IMR-90 (cell line): ENCODE results near the gene ATP6V0A4. TPM values are rescaled to one million over a fixed set of nuclear protein-coding genes. Genes with fewer than 3 reads are reported as not detected.

Experiments
- ATAC-seq: fragments of 200-7000 bp; cut with Tn5 transposase; 2 replicates; pipeline ENCODE4 v1.9.1; 2020; ENCODE audit warnings: low read depth, mild to moderate bottlenecking, moderate library complexity
- BruUV-seq: library from RNA; stranded (reverse); fragments of 400-500 nt; replicated peaks from 2 replicates; lab custom pipeline; 2021; lab: Mats Ljungman, UMichigan
- CTCF ChIA-PET: fragments of 300-600 bp; formaldehyde crosslinking; extraction: SDS; loops from one replicate; lab custom pipeline; 2021; ENCODE audit warnings: antibody characterized with exemption; lab: Yijun Ruan, JAX
- POLR2A ChIA-PET: fragments of 300-600 bp; sonication (Branson Sonifier 250); formaldehyde crosslinking; loops from one replicate; lab custom pipeline; 2022; ENCODE audit warnings: antibody characterized with exemption; ENCODE audit not compliant: unreplicated experiment; lab: Charles Lee
- DNase-seq: peaks from one replicate; pipeline ENCODE4 v3.0.0; 2013
- H2AFZ ChIP-seq: replicated peaks from 2 replicates; pipeline ENCODE3; 2013; ENCODE audit warnings: low read length, mild to moderate bottlenecking; ENCODE audit not compliant: poor library complexity
- H2AK5ac ChIP-seq: 2 replicates; pipeline ENCODE4 v1.6.1; 2013; ENCODE audit warnings: low read depth, low read length, inconsistent platforms
- H2AK9ac ChIP-seq: replicated peaks from 2 replicates; pipeline ENCODE3; 2013; ENCODE audit warnings: mild to moderate bottlenecking, low read depth, low read length, moderate library complexity; ENCODE audit not compliant: poor library complexity
- H2BK120ac ChIP-seq: 2 replicates; pipeline ENCODE4 v1.6.1; 2013; ENCODE audit warnings: low read depth, low read length, inconsistent platforms
- H2BK15ac ChIP-seq: 3 replicates; pipeline ENCODE4 v1.6.1; 2013; ENCODE audit warnings: low read depth, low read length, inconsistent platforms
- H2BK20ac ChIP-seq: 2 replicates; pipeline ENCODE4 v1.6.1; 2013; ENCODE audit warnings: low read depth, mild to moderate bottlenecking, inconsistent platforms, low read length, moderate library complexity
- H2BK5ac ChIP-seq: 2 replicates; pipeline ENCODE4 v1.6.1; 2013; ENCODE audit warnings: mild to moderate bottlenecking, low read depth, low read length, inconsistent platforms; ENCODE audit not compliant: poor library complexity, severe bottlenecking
- H3K14ac ChIP-seq: replicated peaks from 2 replicates; pipeline ENCODE4 v1.6.1; 2013; ENCODE audit warnings: low read depth, low read length, inconsistent platforms
- H3K18ac ChIP-seq: 2 replicates; pipeline ENCODE4 v1.6.1; 2013; ENCODE audit warnings: low read depth, low read length, control low read depth
- H3K23ac ChIP-seq: 2 replicates; pipeline ENCODE4 v1.6.1; 2013; ENCODE audit warnings: low read depth, low read length, inconsistent platforms
- H3K27ac ChIP-seq: 2 replicates; pipeline ENCODE4 v1.5.1; 2013; ENCODE audit warnings: mild to moderate bottlenecking, control low read depth, low read length; ENCODE audit not compliant: insufficient read depth
- H3K27me3 ChIP-seq: 2 replicates; pipeline ENCODE4 v1.6.1; 2013; ENCODE audit warnings: low read length; ENCODE audit not compliant: control insufficient read depth, insufficient read depth
- H3K36me3 ChIP-seq: 2 replicates; pipeline ENCODE4 v1.6.1; 2013; ENCODE audit warnings: low read length, mixed read lengths; ENCODE audit not compliant: control insufficient read depth, insufficient read depth
- H3K4ac ChIP-seq: 2 replicates; pipeline ENCODE4 v1.6.1; 2013; ENCODE audit warnings: low read depth, low read length, inconsistent platforms
- H3K4me1 ChIP-seq: 2 replicates; pipeline ENCODE4 v1.6.1; 2013; ENCODE audit warnings: low read length, mixed read lengths; ENCODE audit not compliant: control insufficient read depth, insufficient read depth
- H3K4me2 ChIP-seq: 2 replicates; pipeline ENCODE4 v1.6.1; 2013; ENCODE audit warnings: low read depth, mild to moderate bottlenecking, control low read depth, low read length, moderate library complexity
- H3K4me3 ChIP-seq: 2 replicates; pipeline ENCODE4 v1.5.1; 2013; ENCODE audit warnings: low read depth, mild to moderate bottlenecking, control low read depth, low read length, moderate library complexity; ENCODE audit not compliant: insufficient read depth
- H3K56ac ChIP-seq: 2 replicates; pipeline ENCODE4 v1.6.1; 2013; ENCODE audit warnings: low read length, inconsistent platforms; ENCODE audit not compliant: insufficient read depth; ENCODE audit errors: extremely low read depth
- H3K79me1 ChIP-seq, 2 experiments: 2 replicates each; pipeline ENCODE4 v1.6.1; 2013; ENCODE audit warnings: low read length in 2 of 2, inconsistent platforms in 1 of 2, low read depth in 1 of 2
- H3K9ac ChIP-seq: 2 replicates; pipeline ENCODE4 v1.6.1; 2013; ENCODE audit warnings: low read depth, low read length, control low read depth
- H3K9me1 ChIP-seq: 2 replicates; pipeline ENCODE4 v1.6.1; 2013; ENCODE audit warnings: low read length, inconsistent platforms; ENCODE audit not compliant: insufficient read depth
- H3K9me3 ChIP-seq: 2 replicates; pipeline ENCODE4 v1.6.1; 2013; ENCODE audit warnings: low read length; ENCODE audit not compliant: control insufficient read depth, insufficient read depth
- H4K20me1 ChIP-seq: 2 replicates; pipeline ENCODE4 v1.6.1; 2013; ENCODE audit warnings: low read length, inconsistent platforms; ENCODE audit not compliant: insufficient read depth
- H4K5ac ChIP-seq: 2 replicates; pipeline ENCODE4 v1.6.1; 2013; ENCODE audit warnings: mild to moderate bottlenecking, low read depth, low read length, control low read depth
- H4K8ac ChIP-seq, 2 experiments: 2 replicates each; pipeline ENCODE4 v1.6.1; 2013; ENCODE audit warnings: low read depth in 2 of 2, low read length in 2 of 2, control low read depth in 1 of 2, inconsistent platforms in 1 of 2
- H4K91ac ChIP-seq: 2 replicates; pipeline ENCODE4 v1.6.1; 2013; ENCODE audit warnings: low read depth, low read length, inconsistent platforms; ENCODE audit not compliant: insufficient read depth
- CEBPB ChIP-seq: IDR thresholded peaks from 2 replicates; pipeline ENCODE4 v1.6.1; 2012; ENCODE audit warnings: low read depth, low read length, improper control_type of control experiment
- CHD1 ChIP-seq: IDR thresholded peaks from 2 replicates; pipeline ENCODE4 v1.6.1; 2012; ENCODE audit warnings: low read depth, low read length, improper control_type of control experiment
- CTCF ChIP-seq: conservative IDR thresholded peaks from 2 replicates; pipeline ENCODE4 v1.5.1; 2012; ENCODE audit warnings: mild to moderate bottlenecking, low read depth, low read length, improper control_type of control experiment
- ELK1 ChIP-seq: fragments of 150-350 bp; IDR thresholded peaks from 2 replicates; pipeline ENCODE4 v1.6.1; 2016; ENCODE audit warnings: low read depth, mild to moderate bottlenecking, low read length, moderate library complexity, borderline replicate concordance
- FOS ChIP-seq: fragments of 150-350 bp; IDR thresholded peaks from 2 replicates; pipeline ENCODE4 v1.6.1; 2016; ENCODE audit warnings: low read depth, low read length
- MAZ ChIP-seq: IDR thresholded peaks from 2 replicates; pipeline ENCODE4 v1.6.1; 2012; ENCODE audit warnings: low read depth, mild to moderate bottlenecking, low read length, improper control_type of control experiment, moderate library complexity, borderline replicate concordance
- MXI1 ChIP-seq: IDR thresholded peaks from 2 replicates; pipeline ENCODE4 v1.6.1; 2012; ENCODE audit warnings: low read depth, mild to moderate bottlenecking, low read length, moderate library complexity, borderline replicate concordance
- NFE2L2 ChIP-seq: fragments of 150-350 bp; IDR thresholded peaks from 2 replicates; pipeline ENCODE4 v1.6.1; 2016; ENCODE audit warnings: low read depth, mild to moderate bottlenecking, low read length
- RAD21 ChIP-seq: IDR thresholded peaks from 2 replicates; pipeline ENCODE4 v1.6.1; 2012; ENCODE audit warnings: low read length, improper control_type of control experiment
- RCOR1 ChIP-seq: IDR thresholded peaks from 2 replicates; pipeline ENCODE4 v1.6.1; 2012; ENCODE audit warnings: mild to moderate bottlenecking, low read length, improper control_type of control experiment; ENCODE audit not compliant: insufficient replicate concordance
- RFX5 ChIP-seq: IDR thresholded peaks from 2 replicates; pipeline ENCODE4 v1.8.0; 2012; ENCODE audit warnings: low read depth, mild to moderate bottlenecking, low read length, moderate library complexity
- SMC3 ChIP-seq: fragments of 150-350 bp; IDR thresholded peaks from 2 replicates; pipeline ENCODE4 v1.6.1; 2016; ENCODE audit warnings: low read depth, mild to moderate bottlenecking, antibody characterized with exemption, low read length, moderate library complexity
- USF2 ChIP-seq: fragments of 150-350 bp; IDR thresholded peaks from 2 replicates; pipeline ENCODE4 v1.6.1; 2017; ENCODE audit warnings: mild to moderate bottlenecking, antibody characterized with exemption, low read length, low read depth
- WGBS, 2 experiments: methylation state at CpG; one replicate each; pipeline versions ENCODE4 v1.1.5 to v1.1.7; 2013; ENCODE audit warnings: missing lambda C conversion rate in 2 of 2; ENCODE audit not compliant: insufficient read length in 1 of 2; ENCODE audit errors: extremely low coverage in 2 of 2; 5-methylcytosine and 5-hydroxymethylcytosine counted together
- dilution Hi-C: fragments of 300-500 bp; cut with HindIII; formaldehyde crosslinking; loops from one replicate; pipeline ENCODE4 v1.14.3; 2018; ENCODE audit warnings: low sequenced_read_pairs; ENCODE audit not compliant: unreplicated experiment
- in situ Hi-C: fragments of 300-500 bp; cut with MboI; formaldehyde crosslinking; loops from 3 replicates; pipeline ENCODE4 v1.14.3; 2019; ENCODE audit warnings: low sequenced_read_pairs, inconsistent platforms, mixed read lengths
- intact Hi-C: fragments of 100-400 bp; cut with micrococcal nuclease; formaldehyde crosslinking; loops from 2 replicates; pipeline ENCODE4 v1.10.0; 2022
- polyA plus RNA-seq, 3 experiments: library from polyadenylated mRNA; depleted of rRNA; stranded (reverse); fragments of >200 nt; gene quantifications; 2 replicates each; pipeline ENCODE4 v1.2.3, GENCODE V29; 2012; ENCODE audit warnings: low replicate concordance in 1 of 3
- total RNA-seq: library from RNA; depleted of rRNA; stranded (reverse); fragments of >200 nt; gene quantifications from 2 replicates; pipeline ENCODE4 v1.2.3, GENCODE V29; 2012

Gene ATP6V0A4
- total and polyA plus RNA-seq, 2 of the 4 experiments (the other 2 are of a cell fraction): 0.05 to 0.18 TPM

- in situ Hi-C loops (no loop called here), intact Hi-C loops (no loop called here)
These were observed 11.3 kb upstream of the ATP6V0A4 start for GRCh38 chr7:138809346-138809745.

More at GRCh38 chr7:138809346-138809745, 11.3 kb upstream of the ATP6V0A4 start:
- no peak for TF ChIP-seq FOS
- no peak for TF ChIP-seq RFX5
- TF ChIP-seq MXI1: no peak
- no peak for TF ChIP-seq USF2
- no peak for TF ChIP-seq RCOR1
- TF ChIP-seq MAZ: no peak
- no peak for TF ChIP-seq CTCF
- TF ChIP-seq RAD21: no peak
- TF ChIP-seq CHD1: no peak
- TF ChIP-seq CEBPB: no peak
- TF ChIP-seq SMC3: no peak
- no peak for TF ChIP-seq ELK1
- TF ChIP-seq NFE2L2: no peak
- H3K4me2 ChIP-seq: no peak overlapping the region
- H2BK5ac ChIP-seq: no peak overlapping the region
- no peak overlapping the region for H2BK15ac ChIP-seq
- no peak overlapping the region for H3K23ac ChIP-seq
- H2AK9ac ChIP-seq: no peak overlapping the region
- H3K4me3 ChIP-seq: no peak overlapping the region
- H3K27ac ChIP-seq: no peak overlapping the region
- no peaks in the 10 kb centered on the region for H3K36me3 ChIP-seq
- H4K8ac ChIP-seq: no peak overlapping the region
- H2AFZ ChIP-seq: no peak overlapping the region
- dilution Hi-C loops: no loop called here
- H4K5ac ChIP-seq: no peak overlapping the region
- BruUV-seq: no TSS peak
- no peaks in the 10 kb centered on the region for H3K4me1 ChIP-seq
- H2BK120ac ChIP-seq: no peak overlapping the region
- H2BK20ac ChIP-seq: no peak overlapping the region
- ChIA-PET CTCF (no interaction called here), POLR2A (no interaction called here)
- no peaks in the 10 kb centered on the region; the same call in 1 of the 2 replicates for H3K27me3 ChIP-seq
- H3K9me1 ChIP-seq: no peaks in the 10 kb centered on the region
- no peak overlapping the region for H3K18ac ChIP-seq
- no peak overlapping the region for H2AK5ac ChIP-seq
- no peak overlapping the region for H3K9ac ChIP-seq
- 60% methylated on average over 1 of the region's 4 CpGs; no CpG with 5 or more reads in 1 of the 2 experiments for WGBS, 2 experiments
- H4K20me1 ChIP-seq: no peaks in the 10 kb centered on the region
- no peak for DNase-seq
- H3K9me3 ChIP-seq: no peaks in the 10 kb centered on the region
- ATAC-seq: no peak
- no peaks in the 10 kb centered on the region for H3K79me1 ChIP-seq
- no peak overlapping the region for H3K14ac ChIP-seq
- no peak overlapping the region for H3K56ac ChIP-seq
- H3K4ac ChIP-seq: no peak overlapping the region
- no peak overlapping the region for H4K91ac ChIP-seq
